ENCODE measurements around the gene UNC13A. TPM values are rescaled to one million over a fixed set of nuclear protein-coding genes. Genes with fewer than 3 reads are reported as not detected.

Gene UNC13A
- total RNA-seq, 2 donors from 2014 or later: 1.3 to 2.6 TPM

DNA sequence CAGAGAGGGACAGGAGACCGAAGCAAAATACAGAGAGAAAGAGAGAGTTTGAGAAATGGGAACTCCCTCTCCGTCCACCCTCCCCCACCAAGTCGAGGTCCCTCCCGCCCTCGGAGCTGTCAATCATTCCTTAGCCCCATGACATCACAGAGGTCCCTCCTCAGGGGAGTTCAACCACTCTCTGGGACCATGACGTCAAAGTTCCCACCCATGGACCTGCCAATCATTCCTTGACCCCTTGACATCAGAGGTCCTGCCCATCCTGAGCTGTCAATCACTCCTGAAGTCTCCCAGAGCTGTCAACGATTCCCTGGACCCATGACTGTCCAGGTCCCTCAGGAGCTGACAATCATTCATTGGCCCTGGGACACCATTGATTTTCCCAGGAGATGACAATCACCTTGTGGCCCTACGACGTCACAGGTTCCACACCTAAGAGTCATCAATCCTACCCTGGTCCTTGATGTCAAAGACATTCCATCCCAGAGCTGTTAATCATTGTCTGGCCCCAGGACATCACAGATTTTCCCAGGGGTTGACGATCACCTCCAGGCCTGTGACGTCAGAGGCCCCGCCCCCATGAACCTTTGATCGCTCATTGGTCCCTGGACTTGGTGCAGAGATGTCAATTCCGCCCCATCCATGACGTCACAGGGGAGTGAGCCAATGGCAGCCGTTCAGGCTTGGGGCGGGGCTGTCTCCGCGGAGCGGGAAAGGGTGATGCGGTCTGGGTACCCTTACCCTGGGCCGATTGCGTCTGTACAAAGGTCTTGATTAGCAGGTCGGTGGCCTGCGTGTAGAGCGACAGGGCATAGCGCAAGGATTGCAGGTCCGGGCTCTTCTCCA, 71.0 kb downstream of the UNC13A start:
- intact Hi-C loops (cut with DNase I): loop anchor here (10.0 kb wide), 1 partner anchor 158 kb away; no protein-coding TSS in a partner anchor
- Histone ChIP-seq H3K4me1 (no peaks in the 10 kb centered on the region), H3K27me3 (no peaks in the 10 kb centered on the region), H3K4me3 (no peak overlapping the region), H3K36me3 (replicated peaks in 1 of 2; ENCODE audit: insufficient read depth in 1 of 2, low read depth in 2 of 2) (no peaks in the 10 kb centered on the region), H3K9me3 (peaks cover 0 to 11% (median 0%) of the 10 kb centered on the region in 3 donors), H3K27ac (no peak overlapping the region)
- TF ChIP-seq CTCF (IDR thresholded peaks at IDR 0.05) (no peak), POLR2A (IDR thresholded peaks at IDR 0.05) (no peak)
- WGBS, 2 donors: 51 to 57% methylated on average over 24 to 28 of the region's 28 CpGs
- DNase-seq (no peak), ATAC-seq (peak; percentile 33)

GRCh38 chr19:17616686-17616960, 71.5 kb downstream of the UNC13A start:
- no peaks in the 10 kb centered on the region for H3K36me3 ChIP-seq (replicated peaks in 1 of 2; ENCODE audit: insufficient read depth in 1 of 2, low read depth in 2 of 2)
- no peak overlapping the region for H3K4me3 ChIP-seq
- peaks cover 0 to 6% (median 0%) of the 10 kb centered on the region in 3 donors for H3K9me3 ChIP-seq
- 31 to 36% methylated on average over 3 to 11 of the region's 11 CpGs for WGBS, 2 donors
- intact Hi-C loops (cut with DNase I): loop anchor here (10.0 kb wide), 1 partner anchor 158 kb away; no protein-coding TSS in a partner anchor
- no peaks in the 10 kb centered on the region for H3K27me3 ChIP-seq
- no peak overlapping the region for H3K27ac ChIP-seq
- DNase-seq (no peak), ATAC-seq (no peak)
- no peaks in the 10 kb centered on the region for H3K4me1 ChIP-seq
- TF ChIP-seq POLR2A (IDR thresholded peaks at IDR 0.05) (no peak), CTCF (IDR thresholded peaks at IDR 0.05) (no peak)

DNA sequence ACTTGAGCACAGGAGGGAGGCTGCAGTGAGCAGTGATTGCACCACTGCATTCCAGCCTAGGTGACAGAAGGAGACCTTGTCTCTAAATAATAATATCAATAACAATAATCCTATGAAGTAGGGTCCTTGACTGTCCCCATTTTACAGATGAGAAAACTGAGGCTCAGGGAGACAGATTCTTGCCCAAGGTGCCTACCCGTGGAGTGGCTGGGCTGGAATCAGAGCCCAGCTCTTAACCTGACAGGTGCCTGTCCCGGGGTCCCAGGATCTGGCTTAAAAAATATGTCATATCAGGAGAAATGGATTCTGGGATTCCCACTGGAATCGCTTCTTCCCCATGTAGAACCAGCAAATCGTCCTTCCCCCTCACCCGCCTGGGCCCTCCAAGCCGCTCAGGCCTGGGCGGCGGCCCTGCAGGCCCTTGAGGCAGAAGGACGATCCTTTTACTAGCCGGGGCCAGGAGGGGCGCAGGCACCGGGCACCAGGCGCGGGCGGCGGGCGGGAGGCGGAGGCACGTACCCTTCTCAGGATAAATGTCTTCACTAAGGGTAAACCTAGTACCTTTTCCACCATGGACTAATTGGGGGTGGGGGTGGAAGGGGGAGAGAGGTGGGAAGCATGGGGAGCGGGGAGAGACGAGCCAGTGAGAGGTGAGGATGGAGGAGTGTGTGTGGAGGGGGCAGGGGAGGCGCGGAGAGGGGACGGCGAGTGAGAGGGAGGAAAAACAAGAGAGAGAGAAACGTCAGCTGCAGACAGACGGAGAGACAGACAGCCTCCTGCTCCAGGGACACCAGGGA, 72.1 kb downstream of the UNC13A start:
- peaks cover 0 to under 1% (median 0%) of the 10 kb centered on the region in 3 donors for H3K9me3 ChIP-seq
- H3K27me3 ChIP-seq: no peaks in the 10 kb centered on the region
- H3K36me3 ChIP-seq (replicated peaks in 1 of 2; ENCODE audit: insufficient read depth in 1 of 2, low read depth in 2 of 2): no peaks in the 10 kb centered on the region
- DNase-seq: no peak
- 27 to 30% methylated on average over 22 to 24 of the region's 27 CpGs for WGBS, 2 donors
- TF ChIP-seq CTCF (IDR thresholded peaks at IDR 0.05) (no peak), POLR2A (IDR thresholded peaks at IDR 0.05) (no peak)
- ATAC-seq: no peak
- H3K4me1 ChIP-seq: no peaks in the 10 kb centered on the region
- intact Hi-C loops (cut with DNase I): loop anchor here (10.0 kb wide), 1 partner anchor 159 kb away; no protein-coding TSS in a partner anchor
- no peak overlapping the region for H3K27ac ChIP-seq
- H3K4me3 ChIP-seq: no peak overlapping the region

- Histone ChIP-seq H3K27ac (no peak overlapping the region), H3K36me3 (replicated peaks in 1 of 2; ENCODE audit: insufficient read depth in 1 of 2, low read depth in 2 of 2) (no peaks in the 10 kb centered on the region), H3K9me3 (no peaks in the 10 kb centered on the region), H3K4me1 (no peaks in the 10 kb centered on the region), H3K4me3 (no peak overlapping the region), H3K27me3 (no peaks in the 10 kb centered on the region)
- 74 to 88% methylated on average over 10 to 12 of the region's 12 CpGs for WGBS, 2 donors
- intact Hi-C loops (cut with DNase I): loop anchor here (10.0 kb wide), 1 partner anchor 160 kb away; no protein-coding TSS in a partner anchor
- TF ChIP-seq POLR2A (IDR thresholded peaks at IDR 0.05) (no peak), CTCF (IDR thresholded peaks at IDR 0.05) (no peak)
- ATAC-seq: no peak
- DNase-seq: no peak
Observed at GRCh38 chr19:17614476-17614875, 73.7 kb downstream of the UNC13A start.
